Peyer's patch (tissue), 4 donors: ENCODE data around the gene ZIC5. TPM values are rescaled to one million over a fixed set of nuclear protein-coding genes. Genes with fewer than 3 reads are reported as not detected.

Experiments used
- DNase-seq, 3 donors: peaks; one replicate each; pipeline ENCODE4 v3.0.0-alpha.2; 2017 to 2019
- H3K27ac ChIP-seq, 4 donors: fragments of 200-600 bp; sonication (generic); one replicate each; pipeline ENCODE4 v1.5.1; 2016 to 2019
- H3K27me3 ChIP-seq, 2 donors: fragments of 200-600 bp; sonication (generic); one replicate each; pipeline ENCODE4 v1.5.1; 2019
- H3K36me3 ChIP-seq, 3 donors: fragments of 200-600 bp; sonication (generic); one replicate each; pipeline ENCODE4 v1.5.1; 2016 to 2019
- H3K4me1 ChIP-seq, 4 donors: fragments of 200-600 bp; sonication (generic); one replicate each; pipeline ENCODE4 v1.5.1; 2016 to 2019
- H3K4me3 ChIP-seq, 4 donors: fragments of 200-600 bp; sonication (generic); 1 replicate in 3 of 4; 2 replicates in 1 of 4; pipeline ENCODE4 v1.5.1; 2016 to 2019; ENCODE audit warnings: mild to moderate bottlenecking in 1 of 4
- H3K9me3 ChIP-seq, 4 donors: fragments of 200-600 bp; sonication (generic); one replicate each; pipeline ENCODE4 v1.5.1; 2016 to 2019; ENCODE audit warnings: mild to moderate bottlenecking in 1 of 4
- CTCF ChIP-seq, 6 experiments: fragments of 450-650 bp in 4 of 6; fragments of 200-600 bp in 2 of 6; sonication (generic) in 1 of 6; IDR thresholded peaks; one replicate each; pipeline ENCODE4 v1.5.1; 2017 to 2019; ENCODE audit warnings: antibody characterized with exemption in 6 of 6, mild to moderate bottlenecking in 3 of 6, moderate library complexity in 1 of 6
- POLR2A ChIP-seq, 2 donors: fragments of 450-650 bp; IDR thresholded peaks; one replicate each; pipeline ENCODE4 v1.5.1; 2017; ENCODE audit warnings: antibody characterized with exemption in 2 of 2, mild to moderate bottlenecking in 2 of 2, moderate library complexity in 2 of 2
- total RNA-seq, 4 donors: library from RNA; depleted of rRNA; stranded (reverse); fragments of >200 nt; gene quantifications; one replicate each; pipeline ENCODE4 v1.1.0, GENCODE V29; 2016

Gene ZIC5
- total RNA-seq, 4 donors from 2014 or later = not detected

- TF ChIP-seq POLR2A (IDR thresholded peaks at IDR 0.05) (no peak), CTCF (IDR thresholded peaks at IDR 0.05) (no peak)
- Histone ChIP-seq H3K9me3 (peaks cover 0 to 16% (median 0%) of the 10 kb centered on the region in 4 donors), H3K4me3 (no peak overlapping the region), H3K27me3 (peaks cover 0 to 95% of the 10 kb centered on the region in 2 donors), H3K27ac (no peak overlapping the region), H3K36me3 (no peaks in the 10 kb centered on the region), H3K4me1 (peaks cover 0 to 27% (median 0%) of the 10 kb centered on the region in 4 donors)
- no peak for DNase-seq
Observed at GRCh38 chr13:99989276-99990125, 17.9 kb upstream of the ZIC5 start.

- no peak for TF ChIP-seq CTCF (IDR thresholded peaks at IDR 0.05)
- no peak for TF ChIP-seq POLR2A (IDR thresholded peaks at IDR 0.05)
- Histone ChIP-seq H3K27me3 (peaks cover 0 to 95% of the 10 kb centered on the region in 2 donors), H3K9me3 (peaks cover 0 to 19% (median 0%) of the 10 kb centered on the region in 4 donors), H3K36me3 (no peaks in the 10 kb centered on the region), H3K4me1 (peaks cover 0 to 27% (median 0%) of the 10 kb centered on the region in 4 donors), H3K4me3 (no peak overlapping the region), H3K27ac (no peak overlapping the region)
- DNase-seq = no peak
Observed at GRCh38 chr13:99988529-99989275, 17.1 kb upstream of the ZIC5 start.

GRCh38 chr13:99987154-99988019, 15.8 kb upstream of the ZIC5 start:
- Histone ChIP-seq H3K4me1 (peaks cover 0 to 33% (median under 1%) of the 10 kb centered on the region in 4 donors), H3K27me3 (peaks cover 0 to 98% of the 10 kb centered on the region in 2 donors), H3K27ac (no peak overlapping the region), H3K36me3 (no peaks in the 10 kb centered on the region), H3K4me3 (no peak overlapping the region), H3K9me3 (peaks cover 0 to 32% (median 0%) of the 10 kb centered on the region in 4 donors)
- TF ChIP-seq POLR2A (IDR thresholded peaks at IDR 0.05) (no peak), CTCF (IDR thresholded peaks at IDR 0.05) (no peak)
- no peak for DNase-seq

- Histone ChIP-seq H3K27me3 (peaks cover 0 to 98% of the 10 kb centered on the region in 2 donors), H3K4me3 (no peak overlapping the region), H3K9me3 (peaks cover 0 to 38% (median 0%) of the 10 kb centered on the region in 4 donors), H3K27ac (no peak overlapping the region), H3K36me3 (no peaks in the 10 kb centered on the region), H3K4me1 (peaks cover 0 to 37% (median 4%) of the 10 kb centered on the region in 4 donors)
- no peak for DNase-seq
- no peak for TF ChIP-seq POLR2A (IDR thresholded peaks at IDR 0.05)
- TF ChIP-seq CTCF (IDR thresholded peaks at IDR 0.05) = no peak
Observed at GRCh38 chr13:99986741-99987140, 15.2 kb upstream of the ZIC5 start.
